HL-60 (cell line): ENCODE data around the gene ATE1.

Experiments
- DNase-seq, 2 experiments: peaks; one replicate each; pipeline ENCODE4 v3.0.0-alpha.2; 2010 to 2020; ENCODE audit warnings: low read depth in 1 of 2, low spot score in 1 of 2
- H3K27ac ChIP-seq: fragments of 250-450 bp; sonication (Bioruptor Pico); replicated peaks from 2 replicates; pipeline ENCODE4 v1.5.1; 2020; ENCODE audit warnings: mild to moderate bottlenecking, moderate library complexity
- H3K27me3 ChIP-seq: fragments of 250-450 bp; sonication (Bioruptor Pico); 2 replicates; pipeline ENCODE4 v1.5.1; 2021; ENCODE audit warnings: mild to moderate bottlenecking, moderate library complexity; ENCODE audit not compliant: insufficient read depth, poor library complexity, severe bottlenecking
- H3K4me3 ChIP-seq: replicated peaks from 2 replicates; pipeline ENCODE4 v1.5.1; 2011; ENCODE audit warnings: mild to moderate bottlenecking, control low read depth, low read length; ENCODE audit not compliant: insufficient read depth
- GABPA ChIP-seq: IDR thresholded peaks from 2 replicates; pipeline ENCODE4 v1.6.1; 2012; ENCODE audit warnings: low read depth
- POLR2AphosphoS5 ChIP-seq: IDR thresholded peaks from 2 replicates; pipeline ENCODE4 v1.6.1; 2012; ENCODE audit warnings: low read depth
- SPI1 ChIP-seq: IDR thresholded peaks from 2 replicates; pipeline ENCODE4 v1.6.1; 2012; ENCODE audit warnings: low read depth, mild to moderate bottlenecking, borderline replicate concordance
- TF ChIP-seq, protein P1 (sequence below): IDR thresholded peaks from 2 replicates; pipeline ENCODE4 v1.6.1; 2012; ENCODE audit warnings: low read depth; ENCODE audit not compliant: insufficient replicate concordance
- TF ChIP-seq, protein P2 (sequence below): IDR thresholded peaks from one replicate; pipeline ENCODE4 v1.5.1; 2011; ENCODE audit warnings: low read length, control low read depth, inconsistent platforms; ENCODE audit not compliant: insufficient read depth

The ATE1 gene

DNA sequence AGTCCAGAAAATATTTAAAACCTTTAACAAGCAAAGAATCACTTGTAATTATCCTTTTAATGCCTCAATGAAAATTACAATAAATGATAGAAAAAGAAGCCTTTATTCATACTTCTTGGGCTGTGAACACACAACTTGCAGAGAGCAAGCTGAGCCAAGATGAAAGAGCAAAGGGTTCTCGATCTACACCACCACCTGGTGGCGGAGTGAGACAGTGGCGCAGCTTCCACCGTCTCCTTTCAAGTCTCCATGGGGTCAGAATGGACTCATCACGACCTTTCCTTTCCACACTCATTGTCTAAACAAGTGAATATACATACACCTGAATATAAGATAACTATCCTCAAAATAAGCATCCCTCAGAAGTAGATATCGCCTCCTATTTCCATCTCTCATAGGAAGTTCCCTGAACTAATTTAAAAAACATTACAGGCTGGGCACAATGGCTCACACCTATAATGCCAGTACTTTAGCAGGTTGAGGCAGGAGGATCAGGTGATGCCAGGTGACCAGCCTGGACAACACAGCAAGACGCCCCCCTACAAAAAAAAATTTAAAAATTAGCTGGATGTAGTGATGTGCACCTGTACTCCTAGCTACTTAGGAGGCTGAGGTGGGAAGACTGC is 40.7 kb downstream of the ATE1 start:
- peak; percentile 21 to 64 for DNase-seq
- no peak overlapping the region for H3K4me3 ChIP-seq
- TF ChIP-seq, protein P1, sequence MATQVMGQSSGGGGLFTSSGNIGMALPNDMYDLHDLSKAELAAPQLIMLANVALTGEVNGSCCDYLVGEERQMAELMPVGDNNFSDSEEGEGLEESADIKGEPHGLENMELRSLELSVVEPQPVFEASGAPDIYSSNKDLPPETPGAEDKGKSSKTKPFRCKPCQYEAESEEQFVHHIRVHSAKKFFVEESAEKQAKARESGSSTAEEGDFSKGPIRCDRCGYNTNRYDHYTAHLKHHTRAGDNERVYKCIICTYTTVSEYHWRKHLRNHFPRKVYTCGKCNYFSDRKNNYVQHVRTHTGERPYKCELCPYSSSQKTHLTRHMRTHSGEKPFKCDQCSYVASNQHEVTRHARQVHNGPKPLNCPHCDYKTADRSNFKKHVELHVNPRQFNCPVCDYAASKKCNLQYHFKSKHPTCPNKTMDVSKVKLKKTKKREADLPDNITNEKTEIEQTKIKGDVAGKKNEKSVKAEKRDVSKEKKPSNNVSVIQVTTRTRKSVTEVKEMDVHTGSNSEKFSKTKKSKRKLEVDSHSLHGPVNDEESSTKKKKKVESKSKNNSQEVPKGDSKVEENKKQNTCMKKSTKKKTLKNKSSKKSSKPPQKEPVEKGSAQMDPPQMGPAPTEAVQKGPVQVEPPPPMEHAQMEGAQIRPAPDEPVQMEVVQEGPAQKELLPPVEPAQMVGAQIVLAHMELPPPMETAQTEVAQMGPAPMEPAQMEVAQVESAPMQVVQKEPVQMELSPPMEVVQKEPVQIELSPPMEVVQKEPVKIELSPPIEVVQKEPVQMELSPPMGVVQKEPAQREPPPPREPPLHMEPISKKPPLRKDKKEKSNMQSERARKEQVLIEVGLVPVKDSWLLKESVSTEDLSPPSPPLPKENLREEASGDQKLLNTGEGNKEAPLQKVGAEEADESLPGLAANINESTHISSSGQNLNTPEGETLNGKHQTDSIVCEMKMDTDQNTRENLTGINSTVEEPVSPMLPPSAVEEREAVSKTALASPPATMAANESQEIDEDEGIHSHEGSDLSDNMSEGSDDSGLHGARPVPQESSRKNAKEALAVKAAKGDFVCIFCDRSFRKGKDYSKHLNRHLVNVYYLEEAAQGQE = no peak
- TF ChIP-seq, protein P2, sequence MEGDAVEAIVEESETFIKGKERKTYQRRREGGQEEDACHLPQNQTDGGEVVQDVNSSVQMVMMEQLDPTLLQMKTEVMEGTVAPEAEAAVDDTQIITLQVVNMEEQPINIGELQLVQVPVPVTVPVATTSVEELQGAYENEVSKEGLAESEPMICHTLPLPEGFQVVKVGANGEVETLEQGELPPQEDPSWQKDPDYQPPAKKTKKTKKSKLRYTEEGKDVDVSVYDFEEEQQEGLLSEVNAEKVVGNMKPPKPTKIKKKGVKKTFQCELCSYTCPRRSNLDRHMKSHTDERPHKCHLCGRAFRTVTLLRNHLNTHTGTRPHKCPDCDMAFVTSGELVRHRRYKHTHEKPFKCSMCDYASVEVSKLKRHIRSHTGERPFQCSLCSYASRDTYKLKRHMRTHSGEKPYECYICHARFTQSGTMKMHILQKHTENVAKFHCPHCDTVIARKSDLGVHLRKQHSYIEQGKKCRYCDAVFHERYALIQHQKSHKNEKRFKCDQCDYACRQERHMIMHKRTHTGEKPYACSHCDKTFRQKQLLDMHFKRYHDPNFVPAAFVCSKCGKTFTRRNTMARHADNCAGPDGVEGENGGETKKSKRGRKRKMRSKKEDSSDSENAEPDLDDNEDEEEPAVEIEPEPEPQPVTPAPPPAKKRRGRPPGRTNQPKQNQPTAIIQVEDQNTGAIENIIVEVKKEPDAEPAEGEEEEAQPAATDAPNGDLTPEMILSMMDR = peak; percentile 89
- TF ChIP-seq GABPA = no peak
- no peak overlapping the region for H3K27ac ChIP-seq
- no peaks in the 10 kb centered on the region for H3K27me3 ChIP-seq

DNA sequence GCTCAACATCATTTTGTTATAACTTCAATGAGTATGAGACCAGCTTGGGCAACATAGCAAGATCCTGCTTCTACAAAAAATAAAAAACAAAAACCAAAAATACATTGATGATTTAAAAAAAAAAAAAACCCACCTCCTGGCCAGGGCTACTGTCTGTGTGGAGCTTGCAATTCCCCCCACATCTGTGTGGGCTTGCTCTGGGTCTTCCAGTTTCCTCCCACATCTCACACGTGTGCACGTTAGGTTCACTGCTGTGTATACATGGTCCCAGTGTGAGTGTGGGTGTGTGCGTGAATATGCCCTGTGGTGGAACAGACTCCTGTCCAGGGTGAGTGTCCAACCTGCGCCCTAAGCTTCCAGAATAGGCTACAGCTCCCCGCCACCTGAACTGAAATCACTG is 41.6 kb downstream of the ATE1 start:
- no peak overlapping the region for H3K4me3 ChIP-seq
- no peak overlapping the region for H3K27ac ChIP-seq
- H3K27me3 ChIP-seq = no peaks in the 10 kb centered on the region
- TF ChIP-seq POLR2AphosphoS5 (no peak), SPI1 (no peak), GABPA (no peak)
- TF ChIP-seq, protein P1 = no peak
- TF ChIP-seq, protein P2 = no peak
- no peak for DNase-seq

DNA sequence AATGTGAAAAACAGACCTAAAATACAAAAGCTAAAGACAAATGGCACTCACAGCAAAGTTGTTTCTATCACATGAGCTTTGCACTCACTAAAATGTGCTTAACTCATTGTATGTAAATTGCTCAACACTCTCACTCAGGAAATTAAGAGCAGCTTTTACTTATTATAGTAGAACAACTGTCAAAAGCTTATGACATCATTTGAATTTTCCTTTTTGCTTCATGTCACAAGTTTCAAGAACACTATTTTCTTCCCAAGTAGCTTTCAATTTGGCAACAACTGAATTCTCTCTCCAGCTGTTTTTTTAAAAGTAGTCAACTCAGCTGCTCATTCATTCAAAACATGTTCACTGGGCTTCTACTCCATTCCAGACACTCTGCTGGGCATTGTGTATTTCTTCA is 46.9 kb downstream of the ATE1 start:
- H3K27ac ChIP-seq = peak overlapping the region; percentile 10; the same call in 1 of the 2 replicates
- no peak overlapping the region for H3K4me3 ChIP-seq
- TF ChIP-seq, protein P1 = no peak
- TF ChIP-seq, protein P2 = no peak
- TF ChIP-seq POLR2AphosphoS5 (no peak), GABPA (no peak), SPI1 (no peak)
- DNase-seq = peak in 1 of 2 experiments; percentile 34
- no peaks in the 10 kb centered on the region for H3K27me3 ChIP-seq
